HEK293T (cell line): Measurements from ENCODE around the gene CDYL2.

Experiments
- CTCF ChIA-PET: fragments of 350-600 bp; formaldehyde crosslinking; extraction: SDS; loops from one replicate; lab custom pipeline; 2021; ENCODE audit warnings: antibody characterized with exemption, inconsistent platforms; lab: Yijun Ruan, JAX
- POLR2A ChIA-PET: fragments of 350-600 bp; formaldehyde crosslinking; extraction: SDS; loops from one replicate; lab custom pipeline; 2020; ENCODE audit warnings: antibody characterized with exemption, inconsistent platforms; lab: Yijun Ruan, JAX
- DNase-seq: peaks from one replicate; pipeline ENCODE4 v3.0.0; 2012; ENCODE audit warnings: mixed read lengths; ENCODE audit errors: extremely low spot score
- ARNT ChIP-seq: fragments of 450-650 bp; IDR thresholded peaks from 2 replicates; pipeline ENCODE4 v1.6.1; 2017; ENCODE audit warnings: mild to moderate bottlenecking
- BHLHE40 ChIP-seq: fragments of 450-650 bp; IDR thresholded peaks from 2 replicates; pipeline ENCODE4 v1.6.1; 2016; ENCODE audit warnings: mild to moderate bottlenecking, moderate library complexity, borderline replicate concordance
- CTBP1 ChIP-seq: fragments of 450-650 bp; IDR thresholded peaks from 2 replicates; pipeline ENCODE4 v1.6.1; 2016; ENCODE audit warnings: borderline replicate concordance
- ELF4 ChIP-seq: fragments of 450-650 bp; IDR thresholded peaks from 2 replicates; pipeline ENCODE4 v1.6.1; 2017; ENCODE audit warnings: antibody characterized with exemption
- FOXA1 ChIP-seq: fragments of 450-650 bp; IDR thresholded peaks from 2 replicates; pipeline ENCODE4 v1.6.1; 2016; ENCODE audit warnings: mild to moderate bottlenecking
- FOXK2 ChIP-seq: fragments of 450-650 bp; IDR thresholded peaks from 2 replicates; pipeline ENCODE4 v1.6.1; 2016; ENCODE audit warnings: mild to moderate bottlenecking
- FOXM1 ChIP-seq: fragments of 450-650 bp; IDR thresholded peaks from 2 replicates; pipeline ENCODE4 v1.6.1; 2017; ENCODE audit warnings: mild to moderate bottlenecking, borderline replicate concordance
- HDGF ChIP-seq: fragments of 450-650 bp; IDR thresholded peaks from 2 replicates; pipeline ENCODE4 v1.6.1; 2017; ENCODE audit warnings: antibody characterized with exemption, borderline replicate concordance
- L3MBTL2 ChIP-seq: fragments of 450-650 bp; conservative IDR thresholded peaks from 2 replicates; pipeline ENCODE4 v1.6.1; 2016; ENCODE audit warnings: mild to moderate bottlenecking
- LEF1 ChIP-seq: fragments of 450-650 bp; IDR thresholded peaks from 2 replicates; pipeline ENCODE4 v1.6.1; 2017; ENCODE audit warnings: mild to moderate bottlenecking, borderline replicate concordance
- NFRKB ChIP-seq: fragments of 450-650 bp; IDR thresholded peaks from 2 replicates; pipeline ENCODE4 v1.6.1; 2016; ENCODE audit warnings: mild to moderate bottlenecking, moderate library complexity
- PKNOX1 ChIP-seq: fragments of 450-650 bp; IDR thresholded peaks from 2 replicates; pipeline ENCODE4 v1.6.1; 2016
- SP1 ChIP-seq: fragments of 450-650 bp; IDR thresholded peaks from 2 replicates; pipeline ENCODE4 v1.6.1; 2017
- SUZ12 ChIP-seq: fragments of 450-650 bp; IDR thresholded peaks from 2 replicates; pipeline ENCODE4 v1.6.1; 2016; ENCODE audit warnings: mild to moderate bottlenecking
- TARDBP ChIP-seq: fragments of 450-650 bp; IDR thresholded peaks from 2 replicates; pipeline ENCODE4 v1.6.1; 2016
- ZNF384 ChIP-seq: fragments of 450-650 bp; IDR thresholded peaks from 2 replicates; pipeline ENCODE4 v1.6.1; 2016

The CDYL2 gene

GRCh38 chr16:80725566-80726162, 78.7 kb downstream of the CDYL2 start:
- ChIA-PET CTCF (no interaction called here), POLR2A (no interaction called here)
- no peak for TF ChIP-seq SP1
- TF ChIP-seq SUZ12, result no peak
- DNase-seq, result no peak

- no peak for TF ChIP-seq ELF4
- no peak for TF ChIP-seq NFRKB
- no peak for TF ChIP-seq FOXK2
- TF ChIP-seq ARNT, result no peak
- no peak for TF ChIP-seq FOXM1
- TF ChIP-seq PKNOX1, result no peak
- TF ChIP-seq FOXA1, result no peak
- TF ChIP-seq SP1, result no peak
- TF ChIP-seq TARDBP, result no peak
- TF ChIP-seq ZNF384, result no peak
- no peak for TF ChIP-seq CTBP1
- TF ChIP-seq L3MBTL2, result no peak
- TF ChIP-seq HDGF, result no peak
- no peak for TF ChIP-seq BHLHE40
- no peak for TF ChIP-seq SUZ12
- DNase-seq, result no peak
- ChIA-PET CTCF (no interaction called here), POLR2A (interaction anchor here (0.6 kb wide), 1 partner anchor 1087 kb away, joined by 3 read pairs; no protein-coding TSS in a partner anchor)
Measured at GRCh38 chr16:80723981-80724380, 80.4 kb downstream of the CDYL2 start.

- DNase-seq, result no peak
- POLR2A ChIA-PET, result no interaction called here
- CTCF ChIA-PET, result no interaction called here
- TF ChIP-seq SUZ12, result no peak
- TF ChIP-seq ARNT, result no peak
- TF ChIP-seq PKNOX1, result no peak
- TF ChIP-seq BHLHE40, result no peak
Measured at GRCh38 chr16:80723091-80723490, 81.3 kb downstream of the CDYL2 start.

GRCh38 chr16:80720804-80721371, 83.5 kb downstream of the CDYL2 start:
- TF ChIP-seq ELF4 (no peak), FOXM1 (no peak), BHLHE40 (no peak), L3MBTL2 (no peak), NFRKB (no peak), FOXA1 (no peak), ARNT (no peak), CTBP1 (no peak), SUZ12 (no peak), HDGF (no peak), LEF1 (no peak), ZNF384 (no peak), FOXK2 (no peak)
- POLR2A ChIA-PET, result no interaction called here

GRCh38 chr16:80719573-80719972, 84.8 kb downstream of the CDYL2 start:
- TF ChIP-seq FOXA1, result no peak
- no peak for TF ChIP-seq ZNF384
- no peak for TF ChIP-seq HDGF
- TF ChIP-seq SUZ12, result no peak
- no peak for TF ChIP-seq PKNOX1
- no peak for TF ChIP-seq TARDBP
- TF ChIP-seq FOXM1, result no peak
- TF ChIP-seq FOXK2, result no peak
- TF ChIP-seq L3MBTL2, result no peak
- TF ChIP-seq ARNT, result no peak
- POLR2A ChIA-PET, result no interaction called here
- CTCF ChIA-PET, result no interaction called here
- DNase-seq, result no peak

More at GRCh38 chr16:80720804-80721371, 83.5 kb downstream of the CDYL2 start:
- CTCF ChIA-PET, result interaction anchor here (0.6 kb wide), 1 partner anchor 25 kb away, joined by 3 read pairs; no protein-coding TSS in a partner anchor
- no peak for DNase-seq

GRCh38 chr16:80718480-80719220, 85.7 kb downstream of the CDYL2 start:
- POLR2A ChIA-PET, result no interaction called here
- DNase-seq, result no peak
- TF ChIP-seq ELF4, result no peak
- no peak for TF ChIP-seq BHLHE40
- no peak for TF ChIP-seq FOXM1
- no peak for TF ChIP-seq HDGF
- TF ChIP-seq PKNOX1, result no peak
- TF ChIP-seq SP1, result no peak
- no peak for TF ChIP-seq TARDBP
- CTCF ChIA-PET, result no interaction called here
